Neural crest cell (in vitro differentiated cells): ENCODE measurements around the gene ENO3. TPM values are rescaled to one million over a fixed set of nuclear protein-coding genes. Genes with fewer than 3 reads are reported as not detected.
"Not testable (repeated sequence)": the region's sequence is repeated elsewhere in the genome, so short reads cannot be mapped to it uniquely, and the experiment has no call there.

Experiments
- DNase-seq: peaks from one replicate; pipeline ENCODE4 v3.0.0; 2021; ENCODE audit warnings: low read depth, mixed read lengths, low spot score
- H3K27ac Mint-ChIP-seq: one replicate; pipeline ENCODE4 v1.8.0; 2021; ENCODE audit warnings: mild to moderate bottlenecking, mixed read lengths; ENCODE audit not compliant: unreplicated experiment
- H3K27me3 Mint-ChIP-seq: 2 replicates; pipeline ENCODE4 v1.8.0; 2021; ENCODE audit warnings: low read depth, mild to moderate bottlenecking, mixed read lengths
- H3K36me3 Mint-ChIP-seq: 2 replicates; pipeline ENCODE4 v1.8.0; 2021; ENCODE audit warnings: low read depth, mild to moderate bottlenecking, mixed read lengths
- H3K4me1 Mint-ChIP-seq: 2 replicates; pipeline ENCODE4 v1.8.0; 2021; ENCODE audit warnings: mixed read lengths
- H3K4me3 Mint-ChIP-seq: one replicate; pipeline ENCODE4 v1.8.0; 2021; ENCODE audit warnings: mild to moderate bottlenecking, mixed read lengths
- H3K9me3 Mint-ChIP-seq: 2 replicates; pipeline ENCODE4 v1.8.0; 2021; ENCODE audit warnings: mixed read lengths
- CTCF ChIP-seq: fragments of 200-600 bp; sonication (generic); conservative IDR thresholded peaks from 2 replicates; pipeline ENCODE4 v1.5.0; 2021; ENCODE audit warnings: antibody characterized with exemption, mild to moderate bottlenecking
- long read RNA-seq: library from polyadenylated mRNA; unstranded; transcript quantifications from one replicate; pipeline ENCODE4 v2.0.0, GENCODE V29; 2020
- total RNA-seq: library from RNA; stranded (reverse); gene quantifications from 2 replicates; pipeline ENCODE4 v1.2.1, GENCODE V29; 2021

ENO3 gene
- total RNA-seq = 9.1 and 10.6 TPM in 2 replicates
- long read RNA-seq = 0 reads

GRCh38 chr17:4950746-4951204, at the start of gene ENO3:
Gene ENO3, plus strand, starts transcription at chr17:4951119. Its CDS starts 711 bp downstream, at chr17:4951830.
- Mint-ChIP-seq H3K27ac (peak within 1 kb of the TSS; percentile 78), H3K9me3 (no peaks in the 10 kb centered on the region), H3K27me3 (peaks cover 2% of the 10 kb centered on the region), H3K36me3 (peaks cover 4% of the 10 kb centered on the region), H3K4me3 (peak within 1 kb of the TSS; percentile 89), H3K4me1 (peaks cover 35% of the 10 kb centered on the region)
- no peak for TF ChIP-seq CTCF
- DNase-seq = no peak

GRCh38 chr17:4901648-4902344, 49.1 kb upstream of the ENO3 start:
- Mint-ChIP-seq H3K4me1 (peaks cover 10% of the 10 kb centered on the region), H3K4me3 (no peak overlapping the region), H3K27me3 (peaks cover 20% of the 10 kb centered on the region), H3K36me3 (peaks cover 3% of the 10 kb centered on the region), H3K27ac (no peak overlapping the region), H3K9me3 (no peaks in the 10 kb centered on the region)
- no peak for DNase-seq
- no peak for TF ChIP-seq CTCF

GRCh38 chr17:4902540-4902939, 48.4 kb upstream of the ENO3 start:
- no peak for DNase-seq
- H3K4me1 Mint-ChIP-seq = peaks cover 10% of the 10 kb centered on the region
- H3K9me3 Mint-ChIP-seq = no peaks in the 10 kb centered on the region
- TF ChIP-seq CTCF = no peak
- no peak overlapping the region for H3K27ac Mint-ChIP-seq
- peaks cover 20% of the 10 kb centered on the region for H3K27me3 Mint-ChIP-seq
- H3K36me3 Mint-ChIP-seq = peaks cover 3% of the 10 kb centered on the region
- H3K4me3 Mint-ChIP-seq = no peak overlapping the region

- H3K27ac Mint-ChIP-seq = peak within 1 kb of the TSS; percentile 83
- H3K4me3 Mint-ChIP-seq = peak within 1 kb of the TSS; percentile 69
- DNase-seq = peak; percentile 74
- peak; percentile 79 for TF ChIP-seq CTCF
- peaks cover 3% of the 10 kb centered on the region for H3K36me3 Mint-ChIP-seq
- H3K27me3 Mint-ChIP-seq = peaks cover 20% of the 10 kb centered on the region
- H3K4me1 Mint-ChIP-seq = peaks cover 10% of the 10 kb centered on the region
- no peaks in the 10 kb centered on the region for H3K9me3 Mint-ChIP-seq
These were observed 47.7 kb upstream of the ENO3 start, which contains the start of gene CHRNE for GRCh38 chr17:4903051-4903818. Gene CHRNE, minus strand, starts transcription at chr17:4903098. Its CDS starts 35 bp downstream, at chr17:4903063.

- H3K27me3 Mint-ChIP-seq = peaks cover 12% of the 10 kb centered on the region
- DNase-seq, H3K36me3 Mint-ChIP-seq, H3K9me3 Mint-ChIP-seq, H3K27ac Mint-ChIP-seq, H3K4me3 Mint-ChIP-seq: not testable (repeated sequence)
- H3K4me1 Mint-ChIP-seq = peaks cover 11% of the 10 kb centered on the region
These were observed 44.3 kb upstream of the ENO3 start for GRCh38 chr17:4906642-4907041.
